ENCODE data around the gene STRAP.
"Not testable (repeated sequence)": the region's sequence is repeated elsewhere in the genome, so short reads cannot be mapped to it uniquely, and the experiment has no call there.

STRAP gene

DNA sequence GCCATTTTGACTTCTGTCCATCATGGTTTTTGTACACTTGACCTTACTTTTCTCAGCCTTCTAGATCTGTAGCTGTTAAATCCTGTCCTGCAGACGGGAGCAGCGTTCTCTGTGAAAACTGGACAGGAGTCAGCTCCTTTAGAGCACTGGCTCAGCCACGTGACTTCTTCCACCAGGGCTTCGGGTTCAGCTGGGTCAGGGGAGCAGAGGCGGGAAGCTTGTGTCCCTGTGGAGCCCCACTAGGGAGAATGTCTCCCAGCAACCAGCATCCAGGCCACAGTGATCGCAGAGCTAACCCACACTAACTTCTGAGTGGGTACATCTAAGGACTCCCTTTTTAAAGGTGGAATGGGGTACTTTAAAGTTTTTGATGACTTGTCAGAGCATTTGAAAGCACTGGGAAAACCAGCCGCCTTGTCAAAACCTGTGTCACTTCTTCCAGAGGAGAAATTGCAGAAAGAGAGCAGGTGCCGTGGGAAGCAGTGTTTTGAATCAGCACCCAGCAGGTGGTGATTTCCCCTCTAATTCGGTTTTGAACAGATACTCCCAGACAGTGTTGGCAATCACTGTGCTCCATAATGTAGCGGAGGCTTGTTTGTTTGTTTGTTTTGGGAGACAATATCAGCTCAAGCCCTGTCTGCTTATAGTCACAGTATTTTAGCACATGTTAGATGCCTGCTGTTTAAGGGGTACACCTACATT lies 46.8 kb downstream of the STRAP start:
- DNase-seq, result no peak

GRCh38 chr12:15931590-15932053 lies 49.4 kb downstream of the STRAP start:
- no peak for DNase-seq

DNA sequence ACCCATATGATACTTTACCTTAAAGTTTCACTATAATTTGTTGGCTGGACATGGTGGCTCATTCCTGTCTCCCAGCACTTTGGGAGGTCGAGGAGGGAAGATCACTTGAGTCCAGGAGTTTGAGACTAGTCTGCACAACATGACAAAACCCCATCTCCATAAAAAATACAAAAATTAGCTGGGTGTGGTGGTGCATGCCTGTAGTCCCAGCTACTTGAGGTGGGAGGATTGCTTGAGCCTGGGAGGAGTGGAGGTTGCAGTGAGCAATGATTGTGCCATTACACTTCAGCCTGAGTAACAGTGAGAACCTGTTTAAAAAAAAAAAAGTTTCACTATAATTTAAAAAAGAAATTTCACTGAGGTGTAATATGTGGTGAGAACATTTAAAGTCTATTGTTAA lies 50.1 kb downstream of the STRAP start:
- no peak for DNase-seq

GRCh38 chr12:15932971-15933370 lies 50.8 kb downstream of the STRAP start:
- no peak for DNase-seq

DNA sequence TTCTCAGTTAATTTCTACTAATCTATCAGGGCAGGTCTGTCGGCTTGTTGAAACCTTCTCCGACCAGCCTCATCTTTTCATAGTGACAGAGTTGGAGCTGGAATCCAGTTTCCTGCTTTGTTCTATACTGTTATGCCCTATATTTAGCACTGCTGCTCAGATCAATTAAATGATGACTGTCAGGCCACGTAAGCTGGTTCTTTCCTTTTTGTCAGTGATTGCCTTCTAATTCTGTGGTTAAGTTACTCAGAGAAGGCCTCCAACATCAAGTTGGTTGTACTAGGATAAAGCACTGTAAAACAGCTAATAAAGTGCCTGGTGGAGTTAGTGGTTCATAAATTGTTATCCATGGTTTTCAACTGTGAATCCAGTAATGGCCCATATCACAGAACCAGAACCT lies 51.6 kb downstream of the STRAP start:
- DNase-seq, result no peak

GRCh38 chr12:15936751-15937150 lies 54.6 kb downstream of the STRAP start:
- no peak for DNase-seq

- DNase-seq, result no peak
Measured at GRCh38 chr12:15937902-15938301, 55.7 kb downstream of the STRAP start.

GRCh38 chr12:15939111-15939510 lies 56.9 kb downstream of the STRAP start:
- DNase-seq, result no peak

DNA sequence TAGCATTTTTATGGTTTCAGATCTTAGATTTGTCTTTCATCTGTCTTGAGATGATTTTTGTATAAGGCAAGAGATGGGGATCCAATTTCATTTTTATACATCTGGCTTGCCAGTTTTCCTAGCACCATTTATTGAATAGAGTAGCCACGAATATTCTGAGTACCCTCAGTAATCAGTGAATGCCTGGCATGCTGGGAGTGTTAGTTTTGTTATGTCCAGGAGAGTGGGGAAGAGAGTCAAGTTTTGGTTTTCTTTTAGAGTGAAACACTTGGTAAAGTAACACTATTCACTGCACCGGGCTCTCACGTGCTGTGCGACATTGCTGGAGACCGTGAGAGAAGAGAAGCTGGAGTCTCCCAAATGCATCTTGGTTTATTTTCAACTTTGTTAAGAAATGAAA lies 60.3 kb downstream of the STRAP start:
- DNase-seq, result no peak

DNA sequence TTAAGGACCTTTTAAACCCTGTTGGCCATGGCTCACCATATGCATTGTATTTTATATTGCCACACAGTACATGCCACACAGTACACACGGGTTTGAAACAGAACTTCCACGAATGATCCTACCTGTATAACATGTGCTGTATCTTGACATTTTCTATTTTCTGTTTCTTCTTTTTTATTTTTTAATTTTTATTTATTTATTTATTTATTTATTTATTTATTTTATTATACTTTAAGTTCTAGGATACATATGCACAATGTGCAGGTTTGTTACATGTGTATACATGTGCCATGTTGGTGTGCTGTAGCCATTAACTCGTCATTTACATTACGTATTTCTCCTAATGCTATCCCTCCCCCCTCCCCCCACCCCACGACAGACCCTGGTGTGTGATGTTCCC lies 61.3 kb downstream of the STRAP start:
- DNase-seq, result not testable (repeated sequence)

DNA sequence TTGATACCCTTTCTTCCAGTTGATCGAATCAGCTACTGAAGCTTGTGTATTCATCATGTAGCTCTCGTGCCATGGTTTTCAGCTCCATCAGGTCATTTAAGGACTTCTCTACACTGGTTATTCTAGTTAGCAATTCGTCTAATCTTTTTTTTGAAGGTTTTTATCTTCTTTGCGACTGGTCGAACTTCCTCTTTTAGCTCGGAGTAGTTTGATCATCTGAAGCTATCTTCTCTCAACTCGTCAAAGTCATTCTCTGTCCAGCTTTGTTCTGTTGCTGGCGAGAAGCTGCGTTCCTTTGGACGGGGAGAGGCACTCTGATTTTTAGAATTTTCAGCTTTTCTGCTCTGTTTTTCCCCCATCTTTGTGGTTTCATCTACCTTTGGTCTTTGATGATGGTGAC lies 66.3 kb downstream of the STRAP start:
- DNase-seq, result not testable (repeated sequence)
